ENCODE measurements around the gene CDX1.

Gene CDX1

DNA sequence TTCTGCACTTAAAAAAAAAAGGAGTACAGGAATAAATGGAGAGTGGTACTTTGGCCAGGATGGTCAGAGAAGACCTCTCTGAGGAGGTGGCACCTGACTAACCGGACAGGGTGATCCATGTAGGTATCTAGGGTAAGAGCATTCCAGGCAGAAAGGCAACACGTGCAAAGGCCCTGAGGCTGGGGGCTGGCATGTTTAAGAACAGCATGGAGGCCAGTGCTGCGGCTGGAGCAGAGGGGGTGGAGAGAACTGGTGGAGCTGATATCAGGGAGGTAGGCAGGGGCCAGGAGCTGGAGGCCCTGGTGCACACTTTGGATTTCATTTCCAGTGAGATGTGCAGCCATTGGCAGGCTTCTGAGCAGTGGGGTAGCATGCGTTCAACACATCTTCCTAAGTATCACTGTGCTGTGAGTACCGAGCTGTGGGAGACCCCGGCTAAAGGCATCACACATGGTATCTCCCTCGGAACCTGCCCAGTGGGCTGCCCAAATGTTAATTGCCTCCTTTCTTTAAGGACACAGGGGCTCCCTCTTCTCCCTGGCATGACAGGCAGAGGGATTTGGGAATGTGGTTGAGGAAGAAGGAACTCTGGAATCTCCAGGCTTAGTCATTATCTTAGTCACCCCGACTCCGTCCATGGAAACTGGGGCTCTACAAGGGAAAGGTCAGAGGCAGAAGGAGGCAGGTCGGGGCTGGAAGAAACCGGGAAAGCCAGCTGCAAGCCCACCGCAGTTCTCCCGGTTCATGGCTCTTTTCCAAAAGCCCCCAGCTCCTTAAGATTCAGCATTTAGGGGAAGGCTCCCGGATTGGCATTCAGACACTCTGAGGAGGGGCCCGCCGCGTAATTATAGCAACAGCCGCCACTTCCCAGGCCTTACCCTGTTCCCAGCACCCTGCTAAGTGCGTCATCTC, 41.9 kb downstream of the CDX1 start:
- WGBS, result 73% methylated on average over 19 of the region's 19 CpGs
- peak overlapping the region; percentile 65 for H3K9ac ChIP-seq (ENCODE audit: low read length)

DNA sequence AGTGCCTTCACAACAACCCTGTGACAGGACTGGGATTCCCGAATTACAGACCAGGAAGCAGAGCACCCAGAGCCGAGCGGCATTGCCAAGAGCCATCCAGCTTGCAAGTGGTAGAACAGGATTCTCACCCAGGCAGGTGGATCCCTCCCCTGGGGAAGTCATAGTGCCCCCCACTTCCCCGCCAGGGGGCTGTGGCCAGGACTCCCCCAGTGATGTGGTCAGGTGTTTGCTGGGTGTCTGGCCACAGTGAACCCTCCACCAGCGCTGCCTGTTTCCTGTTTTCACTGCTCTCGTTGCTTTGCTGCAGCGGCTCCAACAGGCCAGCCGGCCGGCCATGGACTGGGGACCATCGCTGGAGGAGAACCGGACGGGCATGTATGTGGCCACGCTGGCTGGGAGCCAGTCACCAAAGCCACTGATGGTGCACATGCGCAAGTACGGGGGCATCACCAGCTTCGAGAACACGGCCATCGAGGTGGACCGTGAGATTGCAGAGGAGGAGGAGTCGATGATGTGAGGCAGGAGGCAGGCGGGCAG, 42.6 kb downstream of the CDX1 start:
- no peak overlapping the region for H4K91ac ChIP-seq (ENCODE audit: low read length)
- no peak overlapping the region for H2BK5ac ChIP-seq (ENCODE audit: low read depth, low read length, poor library complexity, severe bottlenecking)
- no peak overlapping the region for H2AK5ac ChIP-seq (ENCODE audit: low read length, severe bottlenecking)
- peak; percentile 68 for DNase-seq
- peak overlapping the region; percentile 42 for H4K8ac ChIP-seq (ENCODE audit: low read length)
- no peak overlapping the region for H3K27ac ChIP-seq (ENCODE audit: low read length, poor library complexity, severe bottlenecking)
- WGBS, result 89% methylated on average over 19 of the region's 21 CpGs
- H3K9me3 ChIP-seq (ENCODE audit: control insufficient read depth, low read length), result no peaks in the 10 kb centered on the region
- H2BK15ac ChIP-seq (ENCODE audit: low read depth, poor library complexity, severe bottlenecking), result no peak overlapping the region
- H3K9ac ChIP-seq (ENCODE audit: low read length), result peak overlapping the region; percentile 65
- no peak overlapping the region for H3K14ac ChIP-seq (ENCODE audit: low read length in 2 of 2)
- no peak overlapping the region for H3K23ac ChIP-seq (ENCODE audit: low read length in 2 of 2)
- H3K4me2 ChIP-seq (ENCODE audit: low read length, poor library complexity, severe bottlenecking), result no peak overlapping the region
- H3K36me3 ChIP-seq (ENCODE audit: control insufficient read depth in 1 of 2, insufficient read depth in 2 of 2, low read depth in 1 of 2, low read length in 2 of 2), result no peaks in the 10 kb centered on the region
- H2AFZ ChIP-seq (ENCODE audit: low read depth, low read length), result no peak overlapping the region
- no peaks in the 10 kb centered on the region for H3K27me3 ChIP-seq (ENCODE audit: control insufficient read depth in 1 of 2, insufficient read depth in 1 of 2, low read length in 2 of 2)
- peaks cover 17% of the 10 kb centered on the region for H3K4me1 ChIP-seq (ENCODE audit: control insufficient read depth, insufficient read depth, low read depth, low read length)
- H3K79me1 ChIP-seq (replicated peaks; ENCODE audit: low read length, poor library complexity, severe bottlenecking), result no peaks in the 10 kb centered on the region
- H2BK120ac ChIP-seq (ENCODE audit: low read depth, low read length), result no peak overlapping the region
- no peak overlapping the region for H2BK12ac ChIP-seq (ENCODE audit: low read length in 2 of 2)
- H3K18ac ChIP-seq (ENCODE audit: low read depth in 1 of 2, low read length in 2 of 2), result no peak overlapping the region
- peak overlapping the region in 1 of 2 experiments; percentile 17 for H3K4ac ChIP-seq (ENCODE audit: low read depth in 1 of 2, low read length in 2 of 2)
- no peak overlapping the region for H3K4me3 ChIP-seq (ENCODE audit: insufficient read depth in 1 of 2, low read depth in 1 of 2, low read length in 2 of 2)

More for the DNA sequence above, 41.9 kb downstream of the CDX1 start:
- Histone ChIP-seq H3K9me3 (ENCODE audit: control insufficient read depth, low read length) (no peaks in the 10 kb centered on the region), H3K4me1 (ENCODE audit: control insufficient read depth, insufficient read depth, low read depth, low read length) (peaks cover 17% of the 10 kb centered on the region), H2AK5ac (ENCODE audit: low read length, severe bottlenecking) (no peak overlapping the region), H3K4ac (ENCODE audit: low read depth in 1 of 2, low read length in 2 of 2) (peak overlapping the region in 1 of 2 experiments; percentile 17), H3K14ac (ENCODE audit: low read length in 2 of 2) (no peak overlapping the region), H2BK12ac (ENCODE audit: low read length in 2 of 2) (no peak overlapping the region), H4K8ac (ENCODE audit: low read length) (no peak overlapping the region), H3K18ac (ENCODE audit: low read depth in 1 of 2, low read length in 2 of 2) (no peak overlapping the region), H4K91ac (ENCODE audit: low read length) (no peak overlapping the region), H3K4me3 (ENCODE audit: insufficient read depth in 1 of 2, low read depth in 1 of 2, low read length in 2 of 2) (no peak overlapping the region), H3K27me3 (ENCODE audit: control insufficient read depth in 1 of 2, insufficient read depth in 1 of 2, low read length in 2 of 2) (no peaks in the 10 kb centered on the region), H3K4me2 (ENCODE audit: low read length, poor library complexity, severe bottlenecking) (no peak overlapping the region), H2BK120ac (ENCODE audit: low read depth, low read length) (no peak overlapping the region), H3K27ac (ENCODE audit: low read length, poor library complexity, severe bottlenecking) (no peak overlapping the region), H3K79me1 (replicated peaks; ENCODE audit: low read length, poor library complexity, severe bottlenecking) (no peaks in the 10 kb centered on the region), H2BK15ac (ENCODE audit: low read depth, poor library complexity, severe bottlenecking) (no peak overlapping the region), H3K36me3 (ENCODE audit: control insufficient read depth in 1 of 2, insufficient read depth in 2 of 2, low read depth in 1 of 2, low read length in 2 of 2) (no peaks in the 10 kb centered on the region), H2AFZ (ENCODE audit: low read depth, low read length) (no peak overlapping the region), H3K23ac (ENCODE audit: low read length in 2 of 2) (no peak overlapping the region), H2BK5ac (ENCODE audit: low read depth, low read length, poor library complexity, severe bottlenecking) (no peak overlapping the region)
- DNase-seq, result peak; percentile 79

DNA sequence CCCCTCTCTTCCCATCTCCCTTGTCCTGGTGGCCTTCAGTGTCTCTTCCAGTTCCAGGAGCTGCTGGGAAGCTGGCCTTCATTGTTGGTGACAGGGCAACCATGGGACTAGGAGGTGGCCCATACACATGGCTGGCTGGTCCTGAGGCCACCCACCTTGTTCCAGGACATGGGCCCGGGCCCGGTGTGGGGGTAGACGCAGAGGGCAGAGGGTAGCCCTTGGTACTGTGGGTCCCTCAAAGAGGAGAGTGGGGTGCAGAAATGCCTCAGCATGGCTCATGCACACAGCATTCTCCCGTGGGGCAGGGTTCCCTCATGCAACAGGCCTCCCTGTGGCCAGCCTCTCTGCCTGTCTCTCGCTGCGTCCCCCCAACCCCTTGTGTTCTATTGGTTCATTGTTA, 44.1 kb downstream of the CDX1 start:
- Histone ChIP-seq H3K27ac (ENCODE audit: low read length, poor library complexity, severe bottlenecking) (no peak overlapping the region), H3K4me3 (ENCODE audit: insufficient read depth in 1 of 2, low read depth in 1 of 2, low read length in 2 of 2) (no peak overlapping the region), H3K36me3 (ENCODE audit: control insufficient read depth in 1 of 2, insufficient read depth in 2 of 2, low read depth in 1 of 2, low read length in 2 of 2) (no peaks in the 10 kb centered on the region), H3K4me2 (ENCODE audit: low read length, poor library complexity, severe bottlenecking) (no peak overlapping the region), H3K14ac (ENCODE audit: low read length in 2 of 2) (no peak overlapping the region), H4K91ac (ENCODE audit: low read length) (peak overlapping the region; percentile 14), H3K4ac (ENCODE audit: low read depth in 1 of 2, low read length in 2 of 2) (no peak overlapping the region), H2BK12ac (ENCODE audit: low read length in 2 of 2) (no peak overlapping the region), H2BK5ac (ENCODE audit: low read depth, low read length, poor library complexity, severe bottlenecking) (no peak overlapping the region), H3K9ac (ENCODE audit: low read length) (peak overlapping the region; percentile 29), H3K23ac (ENCODE audit: low read length in 2 of 2) (no peak overlapping the region), H4K8ac (ENCODE audit: low read length) (no peak overlapping the region), H2BK120ac (ENCODE audit: low read depth, low read length) (no peak overlapping the region), H3K4me1 (ENCODE audit: control insufficient read depth, insufficient read depth, low read depth, low read length) (peaks cover 20% of the 10 kb centered on the region), H2AK5ac (ENCODE audit: low read length, severe bottlenecking) (no peak overlapping the region), H3K9me3 (ENCODE audit: control insufficient read depth, low read length) (no peaks in the 10 kb centered on the region), H3K27me3 (ENCODE audit: control insufficient read depth in 1 of 2, insufficient read depth in 1 of 2, low read length in 2 of 2) (no peaks in the 10 kb centered on the region), H2BK15ac (ENCODE audit: low read depth, poor library complexity, severe bottlenecking) (no peak overlapping the region), H2AFZ (ENCODE audit: low read depth, low read length) (no peak overlapping the region), H3K18ac (ENCODE audit: low read depth in 1 of 2, low read length in 2 of 2) (no peak overlapping the region), H3K79me1 (replicated peaks; ENCODE audit: low read length, poor library complexity, severe bottlenecking) (no peaks in the 10 kb centered on the region)
- WGBS, result 91% methylated on average over 4 of the region's 6 CpGs
- no peak for DNase-seq

DNA sequence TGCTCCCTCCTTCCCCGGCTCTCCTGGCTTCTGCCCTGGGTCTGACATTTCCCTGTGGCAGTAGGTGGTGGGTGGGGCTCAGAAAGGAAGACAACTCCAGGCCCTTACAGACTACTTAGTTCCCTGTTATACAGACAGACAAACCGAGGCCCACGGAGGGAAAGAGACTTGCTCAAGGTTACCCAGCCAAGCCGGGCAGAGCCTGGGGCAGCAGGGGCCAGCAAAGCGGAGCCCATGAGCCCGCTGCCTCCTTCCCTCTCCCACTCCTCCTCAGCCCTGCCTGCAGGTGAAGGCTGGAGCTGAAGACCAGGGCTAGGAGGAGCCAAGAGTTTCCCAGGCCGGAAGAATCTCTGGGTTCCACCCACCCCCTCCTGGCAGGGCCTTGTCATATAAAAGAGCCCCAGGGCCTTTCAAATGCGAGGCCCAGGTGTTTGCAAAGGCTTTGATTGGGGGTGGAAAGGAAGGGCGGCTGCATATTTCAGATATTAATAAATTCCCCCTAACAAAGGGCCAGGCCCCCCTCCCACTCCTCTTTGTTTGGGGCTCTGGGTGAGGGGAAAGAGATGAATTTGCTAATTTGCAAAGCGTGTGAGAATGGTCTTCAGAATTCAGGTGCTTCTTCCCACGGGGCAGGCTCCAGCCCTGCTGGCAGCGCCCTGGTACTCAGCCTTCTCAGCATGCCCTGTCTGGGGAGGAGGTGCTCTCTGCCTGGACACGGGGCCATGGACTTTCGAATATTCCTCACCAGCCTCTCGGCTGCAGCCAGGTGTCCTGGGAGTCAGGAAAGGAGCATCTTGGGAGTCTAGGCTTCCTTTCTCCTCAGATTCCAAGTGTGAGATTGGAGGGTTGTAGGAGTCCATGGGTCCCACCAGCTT, 44.8 kb downstream of the CDX1 start:
- H2AFZ ChIP-seq (ENCODE audit: low read depth, low read length), result no peak overlapping the region
- peak overlapping the region in 1 of 2 experiments; percentile 35 for H3K4ac ChIP-seq (ENCODE audit: low read depth in 1 of 2, low read length in 2 of 2)
- no peak overlapping the region for H3K27ac ChIP-seq (ENCODE audit: low read length, poor library complexity, severe bottlenecking)
- H4K91ac ChIP-seq (ENCODE audit: low read length), result no peak overlapping the region
- no peaks in the 10 kb centered on the region for H3K36me3 ChIP-seq (ENCODE audit: control insufficient read depth in 1 of 2, insufficient read depth in 2 of 2, low read depth in 1 of 2, low read length in 2 of 2)
- H3K4me2 ChIP-seq (ENCODE audit: low read length, poor library complexity, severe bottlenecking), result no peak overlapping the region
- no peak overlapping the region for H2BK120ac ChIP-seq (ENCODE audit: low read depth, low read length)
- no peaks in the 10 kb centered on the region for H3K79me1 ChIP-seq (replicated peaks; ENCODE audit: low read length, poor library complexity, severe bottlenecking)
- peak overlapping the region; percentile 29 for H3K9ac ChIP-seq (ENCODE audit: low read length)
- peaks cover 19% of the 10 kb centered on the region for H3K4me1 ChIP-seq (ENCODE audit: control insufficient read depth, insufficient read depth, low read depth, low read length)
- no peak overlapping the region for H3K4me3 ChIP-seq (ENCODE audit: insufficient read depth in 1 of 2, low read depth in 1 of 2, low read length in 2 of 2)
- no peak overlapping the region for H3K18ac ChIP-seq (ENCODE audit: low read depth in 1 of 2, low read length in 2 of 2)
- H4K8ac ChIP-seq (ENCODE audit: low read length), result no peak overlapping the region
- WGBS, result 66% methylated on average over 10 of the region's 15 CpGs
- H3K14ac ChIP-seq (ENCODE audit: low read length in 2 of 2), result no peak overlapping the region
- no peaks in the 10 kb centered on the region for H3K27me3 ChIP-seq (ENCODE audit: control insufficient read depth in 1 of 2, insufficient read depth in 1 of 2, low read length in 2 of 2)
- no peak overlapping the region for H2BK12ac ChIP-seq (ENCODE audit: low read length in 2 of 2)
- no peak overlapping the region for H2BK15ac ChIP-seq (ENCODE audit: low read depth, poor library complexity, severe bottlenecking)
- H3K9me3 ChIP-seq (ENCODE audit: control insufficient read depth, low read length), result no peaks in the 10 kb centered on the region
- no peak for DNase-seq
- no peak overlapping the region for H2AK5ac ChIP-seq (ENCODE audit: low read length, severe bottlenecking)
- H2BK5ac ChIP-seq (ENCODE audit: low read depth, low read length, poor library complexity, severe bottlenecking), result no peak overlapping the region
- no peak overlapping the region for H3K23ac ChIP-seq (ENCODE audit: low read length in 2 of 2)
